Activated T-cell treated with anti-CD3 and anti-CD28 coated beads, Interleukin-2, amount 50 U/mL, for 24 hours (primary cell): ENCODE measurements around the gene HOXA4.

ENCODE experiments used
- DNase-seq: peaks from one replicate; pipeline ENCODE4 v3.0.0-alpha.2; 2020
- H3K27ac Mint-ChIP-seq: 2 replicates; pipeline ENCODE4 v1.8.0; 2020; ENCODE audit warnings: mild to moderate bottlenecking, mixed read lengths
- H3K27me3 Mint-ChIP-seq: 2 replicates; pipeline ENCODE4 v1.8.0; 2020; ENCODE audit warnings: mixed read lengths
- H3K36me3 Mint-ChIP-seq: 2 replicates; pipeline ENCODE4 v1.8.0; 2020; ENCODE audit warnings: low read depth, mixed read lengths
- H3K4me1 Mint-ChIP-seq: 2 replicates; pipeline ENCODE4 v1.8.0; 2020; ENCODE audit warnings: low read depth, mixed read lengths
- H3K4me3 Mint-ChIP-seq: 2 replicates; pipeline ENCODE4 v1.8.0; 2020; ENCODE audit warnings: mild to moderate bottlenecking, moderate library complexity, mixed read lengths
- H3K9me3 Mint-ChIP-seq: 2 replicates; pipeline ENCODE4 v1.8.0; 2020; ENCODE audit warnings: mixed read lengths

Gene HOXA4

GRCh38 chr7:27130540-27131389 lies at the start of gene HOXA4:
HOXA4 (minus strand) TSS chr7:27130757; CDS start chr7:27130733, 24 bp downstream.
- Mint-ChIP-seq H3K36me3 (no peaks in the 10 kb centered on the region), H3K4me1 (peaks cover 23% of the 10 kb centered on the region), H3K9me3 (peaks cover 2% of the 10 kb centered on the region), H3K4me3 (peak within 1 kb of the TSS; percentile 62), H3K27ac (no peak within 1 kb of the TSS), H3K27me3 (peaks cover 81% of the 10 kb centered on the region)
- DNase-seq = peak; percentile 84

GRCh38 chr7:27179503-27180430 lies 49.2 kb upstream of the HOXA4 start:
- peaks cover 17% of the 10 kb centered on the region for H3K4me1 Mint-ChIP-seq
- peaks cover 95% of the 10 kb centered on the region for H3K27me3 Mint-ChIP-seq
- no peaks in the 10 kb centered on the region for H3K36me3 Mint-ChIP-seq
- H3K9me3 Mint-ChIP-seq = no peaks in the 10 kb centered on the region
- H3K4me3 Mint-ChIP-seq = no peak overlapping the region
- DNase-seq = peak; percentile 78
- H3K27ac Mint-ChIP-seq = no peak overlapping the region

DNA sequence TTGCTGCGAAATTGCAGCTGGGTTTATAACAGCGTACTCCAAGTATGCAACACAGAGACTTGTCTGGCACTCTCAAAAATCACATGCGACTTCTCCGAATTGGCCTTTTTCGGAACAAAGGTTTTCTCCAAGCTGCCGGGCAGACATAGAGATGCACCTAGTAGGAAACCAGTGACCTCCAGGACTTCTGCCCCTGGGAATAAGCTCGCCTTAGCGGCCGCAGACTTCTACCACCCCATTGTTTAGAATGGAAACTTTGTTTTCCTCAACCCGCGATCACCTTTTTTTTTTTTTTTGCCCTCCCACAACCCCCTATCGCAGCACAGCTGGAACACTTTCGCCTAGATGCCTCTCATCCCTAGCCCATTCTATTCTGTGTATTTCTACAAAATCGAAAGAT lies 48.5 kb upstream of the HOXA4 start:
- Mint-ChIP-seq H3K27me3 (peaks cover 97% of the 10 kb centered on the region), H3K36me3 (no peaks in the 10 kb centered on the region), H3K9me3 (no peaks in the 10 kb centered on the region), H3K4me1 (peaks cover 12% of the 10 kb centered on the region), H3K27ac (no peak overlapping the region), H3K4me3 (no peak overlapping the region)
- peak; percentile 17 for DNase-seq

DNA sequence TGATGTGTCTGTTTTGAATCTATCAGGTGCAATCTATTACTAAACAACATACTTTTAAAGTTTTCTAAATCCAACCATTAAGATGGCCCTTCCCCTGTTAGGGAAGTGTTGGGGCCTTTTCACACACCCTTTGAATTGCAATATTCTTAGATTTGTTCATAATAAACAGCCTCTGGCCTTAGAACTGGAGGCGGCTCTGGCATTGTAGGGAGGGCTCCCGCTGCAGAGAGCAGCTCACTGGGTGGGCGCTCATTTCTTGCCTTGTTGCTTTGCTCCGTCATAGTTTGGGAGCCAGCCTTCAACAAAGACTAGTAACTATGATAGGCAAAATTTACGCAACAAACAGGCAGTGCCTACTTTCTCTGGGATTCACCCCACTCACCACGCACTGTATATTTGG lies 47.8 kb upstream of the HOXA4 start:
- Mint-ChIP-seq H3K9me3 (no peaks in the 10 kb centered on the region), H3K36me3 (no peaks in the 10 kb centered on the region), H3K4me1 (peaks cover 8% of the 10 kb centered on the region), H3K27me3 (peaks cover 91% of the 10 kb centered on the region), H3K4me3 (no peak overlapping the region), H3K27ac (no peak overlapping the region)
- DNase-seq = no peak

DNA sequence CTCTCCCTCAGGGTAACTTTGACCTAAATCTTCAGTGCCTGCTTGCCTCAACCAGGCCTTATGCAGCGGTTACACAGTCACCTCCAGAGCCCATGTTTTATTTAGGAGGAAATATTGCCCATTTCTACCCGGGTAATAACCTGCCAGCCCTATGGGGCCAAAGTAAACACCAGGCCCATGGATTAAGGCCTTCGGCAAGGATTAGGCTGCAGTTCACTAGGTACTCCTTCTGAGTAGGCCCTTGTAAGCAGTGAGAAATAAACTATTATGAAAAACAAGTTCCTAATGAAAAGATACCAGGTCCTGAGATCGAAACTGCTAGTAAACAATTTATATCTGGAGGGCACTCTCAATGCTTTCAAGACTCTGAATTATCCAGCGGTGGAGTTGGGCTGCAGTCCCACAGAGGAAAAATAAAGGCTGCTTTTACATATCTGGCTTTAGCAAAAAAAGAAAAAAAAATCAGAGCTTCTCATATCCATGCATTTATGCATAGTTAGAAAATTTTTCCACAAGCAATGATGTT lies 47.3 kb upstream of the HOXA4 start:
- no peak for DNase-seq
- no peak overlapping the region for H3K4me3 Mint-ChIP-seq
- peaks cover 86% of the 10 kb centered on the region for H3K27me3 Mint-ChIP-seq
- H3K9me3 Mint-ChIP-seq = no peaks in the 10 kb centered on the region
- H3K36me3 Mint-ChIP-seq = no peaks in the 10 kb centered on the region
- H3K4me1 Mint-ChIP-seq = peaks cover 7% of the 10 kb centered on the region
- H3K27ac Mint-ChIP-seq = no peak overlapping the region

DNA sequence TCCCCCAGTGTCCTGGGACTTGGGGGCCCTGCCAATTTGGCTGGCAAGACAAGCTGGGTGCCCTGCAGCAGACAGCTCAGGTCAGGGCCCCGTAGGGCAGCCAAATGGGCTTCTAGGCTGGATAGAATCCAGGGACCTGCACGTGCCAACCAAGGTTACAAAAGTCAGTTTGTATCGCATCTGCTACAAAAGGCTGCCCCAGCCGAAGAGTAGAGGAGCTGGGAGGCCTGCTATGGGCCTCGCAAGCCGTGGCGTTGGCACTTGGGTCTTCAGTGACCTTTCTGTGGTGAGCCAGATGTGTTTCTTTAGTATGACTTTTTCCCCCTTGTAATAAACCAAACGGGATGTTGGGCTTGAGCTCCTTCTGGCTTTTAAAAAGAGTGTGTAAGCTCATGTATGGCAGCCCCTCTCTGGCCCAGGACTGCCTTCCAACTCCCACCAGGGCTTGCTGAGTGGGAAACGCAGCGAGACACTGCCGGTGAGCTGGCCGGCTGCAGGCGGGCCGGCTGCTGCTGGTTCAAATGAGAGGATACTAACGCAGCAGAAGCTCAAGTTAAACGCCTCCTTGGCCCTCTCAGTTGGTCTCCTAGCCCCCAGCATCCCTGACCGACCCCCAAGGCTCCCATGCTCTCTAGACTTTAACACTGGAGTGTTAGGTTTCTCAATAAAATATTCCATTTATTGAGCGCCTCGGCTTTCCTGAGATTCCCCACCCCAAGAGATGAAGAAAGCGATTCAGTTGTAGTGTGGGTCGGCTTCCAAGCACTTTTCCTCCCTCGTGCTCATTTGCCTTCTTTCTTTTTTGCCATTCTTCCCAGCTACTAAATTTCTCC lies 46.6 kb upstream of the HOXA4 start:
- Mint-ChIP-seq H3K27ac (no peak overlapping the region), H3K36me3 (no peaks in the 10 kb centered on the region), H3K4me1 (peaks cover 12% of the 10 kb centered on the region), H3K27me3 (peaks cover 84% of the 10 kb centered on the region), H3K9me3 (no peaks in the 10 kb centered on the region), H3K4me3 (no peak overlapping the region)
- no peak for DNase-seq

DNA sequence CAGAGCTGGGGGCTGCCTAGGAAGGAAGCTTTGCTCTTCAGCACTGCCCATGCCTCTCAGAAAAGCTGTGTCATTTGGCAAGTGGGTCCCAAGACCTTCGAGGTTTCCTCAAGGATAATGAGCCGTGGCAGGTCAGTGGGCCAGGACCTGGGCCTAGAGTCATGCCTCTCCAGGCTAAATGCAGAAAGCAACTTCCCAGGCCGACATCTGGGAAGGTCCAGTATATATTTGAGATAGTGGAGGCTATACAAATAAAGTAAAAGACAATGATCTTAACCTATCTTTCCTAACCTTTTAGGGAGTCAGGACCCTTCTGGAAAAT lies 45.9 kb upstream of the HOXA4 start:
- Mint-ChIP-seq H3K4me1 (peaks cover 19% of the 10 kb centered on the region), H3K27me3 (peaks cover 84% of the 10 kb centered on the region), H3K27ac (no peak overlapping the region), H3K36me3 (no peaks in the 10 kb centered on the region), H3K9me3 (no peaks in the 10 kb centered on the region), H3K4me3 (no peak overlapping the region)
- no peak for DNase-seq

DNA sequence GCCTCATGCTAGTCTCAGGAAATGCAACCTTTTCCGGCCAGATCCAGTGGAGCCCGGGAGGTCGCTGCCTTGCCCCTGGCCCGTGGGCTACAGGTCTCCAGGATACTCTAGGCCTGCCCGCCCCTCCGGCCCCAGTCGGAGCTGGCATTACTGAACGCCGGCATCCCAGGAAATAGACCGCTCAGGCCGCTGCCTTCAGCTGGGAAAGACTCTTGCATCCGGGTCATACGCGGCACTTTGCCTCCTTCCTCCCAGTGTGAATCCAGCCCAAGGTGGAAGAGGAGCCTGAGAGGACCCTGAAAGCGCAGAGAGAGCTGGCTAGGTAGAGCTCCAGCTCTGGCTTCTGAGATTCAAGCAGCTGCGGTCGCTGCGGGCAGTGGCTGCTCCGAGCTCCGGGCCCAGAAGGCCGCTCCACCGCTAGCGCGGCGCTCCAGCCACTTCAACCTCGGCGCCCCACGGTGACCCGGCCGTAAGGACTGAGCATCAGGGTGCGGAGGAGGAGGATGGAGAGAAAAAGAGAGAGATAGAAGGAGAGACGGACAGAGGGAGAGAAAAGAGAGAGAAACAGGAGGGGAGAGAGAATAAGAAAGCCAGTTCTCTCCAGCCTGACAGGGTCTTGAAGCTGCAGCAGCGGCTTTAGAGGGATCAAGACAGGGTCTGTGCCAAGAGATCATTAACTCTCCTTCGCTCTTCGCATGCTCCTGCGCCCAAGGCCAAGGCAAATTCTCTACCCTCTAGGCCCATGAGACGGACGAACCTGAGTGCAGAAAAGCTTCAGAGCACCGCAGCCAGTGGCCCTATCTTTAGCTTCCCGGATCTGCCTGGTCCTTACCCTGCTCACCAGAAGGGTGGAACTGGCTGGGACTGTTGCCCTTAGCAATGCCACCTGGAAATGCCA lies 45.3 kb upstream of the HOXA4 start:
- H3K27me3 Mint-ChIP-seq = peaks cover 85% of the 10 kb centered on the region
- H3K36me3 Mint-ChIP-seq = no peaks in the 10 kb centered on the region
- DNase-seq = no peak
- peaks cover 22% of the 10 kb centered on the region for H3K4me1 Mint-ChIP-seq
- no peak overlapping the region for H3K4me3 Mint-ChIP-seq
- H3K9me3 Mint-ChIP-seq = no peaks in the 10 kb centered on the region
- H3K27ac Mint-ChIP-seq = no peak overlapping the region

DNA sequence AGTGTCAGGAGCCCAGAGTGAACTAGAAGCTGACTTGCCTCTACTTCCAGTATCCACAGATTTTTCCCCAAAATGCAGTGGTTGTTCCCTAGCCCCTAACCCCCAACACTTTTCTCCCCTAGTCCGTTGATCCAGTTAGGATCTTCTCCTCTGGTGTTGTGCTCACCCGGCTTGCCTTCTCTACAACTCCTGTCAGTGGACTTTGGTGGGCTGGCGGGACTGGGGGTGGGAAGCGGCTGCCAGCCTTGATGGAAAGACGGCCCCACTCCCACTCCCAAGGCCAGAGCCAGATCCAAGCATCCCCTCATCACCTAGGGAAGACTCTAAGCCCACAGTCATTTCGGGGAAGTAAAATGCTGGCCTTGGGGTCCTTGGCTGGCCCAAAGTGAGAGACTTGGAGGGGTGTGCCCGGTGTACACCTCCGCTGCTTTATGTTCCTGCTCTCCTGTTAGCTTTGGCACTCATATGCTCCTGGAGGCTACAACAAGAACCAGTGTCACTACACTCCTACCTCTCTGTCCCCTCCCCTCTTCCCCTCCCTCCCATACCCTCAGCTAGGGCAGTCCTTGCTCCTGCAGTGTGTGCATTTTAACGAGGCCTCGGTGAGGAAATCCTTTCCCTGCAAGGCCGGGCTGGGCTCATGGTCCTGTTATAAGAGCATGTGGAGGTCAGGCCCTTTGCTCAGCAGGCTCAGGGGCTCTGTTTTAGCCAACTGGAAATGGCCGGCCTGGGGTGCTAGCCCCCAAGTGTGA lies 44.5 kb upstream of the HOXA4 start:
- Mint-ChIP-seq H3K27me3 (peaks cover 85% of the 10 kb centered on the region), H3K4me1 (peaks cover 23% of the 10 kb centered on the region), H3K4me3 (peak overlapping the region; percentile 31), H3K9me3 (no peaks in the 10 kb centered on the region), H3K27ac (no peak overlapping the region), H3K36me3 (no peaks in the 10 kb centered on the region)
- DNase-seq = peak; percentile 30

GRCh38 chr7:27173956-27174873 lies 43.7 kb upstream of the HOXA4 start, which contains the start of gene HOXA10:
HOXA10 (minus strand) TSS chr7:27174320; CDS start chr7:27174306, 14 bp downstream.
- H3K36me3 Mint-ChIP-seq = no peaks in the 10 kb centered on the region
- peaks cover 21% of the 10 kb centered on the region for H3K4me1 Mint-ChIP-seq
- DNase-seq = peak; percentile 38
- H3K27me3 Mint-ChIP-seq = peaks cover 82% of the 10 kb centered on the region
- H3K9me3 Mint-ChIP-seq = no peaks in the 10 kb centered on the region
- peak within 1 kb of the TSS; percentile 44 for H3K4me3 Mint-ChIP-seq
- no peak within 1 kb of the TSS for H3K27ac Mint-ChIP-seq

DNA sequence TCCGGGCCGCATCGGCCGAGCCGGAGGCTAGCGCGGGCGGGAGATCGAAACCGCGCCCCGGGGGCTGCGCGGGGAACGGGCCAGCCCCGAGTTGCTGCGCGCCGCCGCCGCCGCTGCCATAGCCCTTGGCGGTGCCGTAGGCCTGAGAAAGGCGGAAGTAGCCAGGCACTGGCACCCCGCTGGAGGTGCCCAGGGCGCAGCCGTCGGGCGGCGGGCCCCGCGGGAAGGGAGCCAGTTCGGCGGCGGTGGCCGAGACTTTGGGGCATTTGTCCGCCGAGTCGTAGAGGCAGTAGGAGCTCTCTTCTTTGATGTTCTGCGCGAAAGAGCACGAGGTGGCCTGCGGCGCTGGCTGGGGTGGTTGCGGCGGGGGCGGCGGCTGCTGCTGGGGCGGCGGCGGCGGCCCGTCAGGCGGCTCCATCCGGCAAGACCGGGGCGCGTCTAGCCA lies 43.0 kb upstream of the HOXA4 start:
- no peak overlapping the region for H3K27ac Mint-ChIP-seq
- peaks cover 24% of the 10 kb centered on the region for H3K4me1 Mint-ChIP-seq
- H3K27me3 Mint-ChIP-seq = peaks cover 83% of the 10 kb centered on the region
- peak; percentile 62 for DNase-seq
- no peak overlapping the region for H3K4me3 Mint-ChIP-seq
- no peaks in the 10 kb centered on the region for H3K36me3 Mint-ChIP-seq
- H3K9me3 Mint-ChIP-seq = no peaks in the 10 kb centered on the region
